MM.1S (cell line): Measurements from ENCODE around the gene SYT17.

Experiments
- CTCF ChIP-seq: fragments of 300-600 bp; sonication (generic); IDR thresholded peaks from 2 replicates; pipeline ENCODE4 v1.5.1; 2016; ENCODE audit warnings: antibody characterized with exemption, low read length, mixed read lengths
- EZH2 ChIP-seq: fragments of 300-600 bp; sonication (generic); optimal IDR thresholded peaks from 2 replicates; pipeline ENCODE3; 2017; ENCODE audit warnings: low read depth, mild to moderate bottlenecking, antibody characterized with exemption, low read length, mixed read lengths

GRCh38 chr16:19170043-19170655 lies 2.1 kb downstream of the SYT17 start:
- TF ChIP-seq CTCF, result no peak
- TF ChIP-seq EZH2, result no peak
